HG03280 (cell line): ENCODE results near the gene RCC2.
"Not testable (repeated sequence)": the region's sequence is repeated elsewhere in the genome, so short reads cannot be mapped to it uniquely, and the experiment has no call there.

Experiments
- ATAC-seq: cut with Tn5 transposase; IDR thresholded peaks from one replicate; pipeline ENCODE4 v1.9.1; 2021; ENCODE audit warnings: mild to moderate bottlenecking, moderate library complexity; ENCODE audit not compliant: unreplicated experiment

RCC2 gene

DNA sequence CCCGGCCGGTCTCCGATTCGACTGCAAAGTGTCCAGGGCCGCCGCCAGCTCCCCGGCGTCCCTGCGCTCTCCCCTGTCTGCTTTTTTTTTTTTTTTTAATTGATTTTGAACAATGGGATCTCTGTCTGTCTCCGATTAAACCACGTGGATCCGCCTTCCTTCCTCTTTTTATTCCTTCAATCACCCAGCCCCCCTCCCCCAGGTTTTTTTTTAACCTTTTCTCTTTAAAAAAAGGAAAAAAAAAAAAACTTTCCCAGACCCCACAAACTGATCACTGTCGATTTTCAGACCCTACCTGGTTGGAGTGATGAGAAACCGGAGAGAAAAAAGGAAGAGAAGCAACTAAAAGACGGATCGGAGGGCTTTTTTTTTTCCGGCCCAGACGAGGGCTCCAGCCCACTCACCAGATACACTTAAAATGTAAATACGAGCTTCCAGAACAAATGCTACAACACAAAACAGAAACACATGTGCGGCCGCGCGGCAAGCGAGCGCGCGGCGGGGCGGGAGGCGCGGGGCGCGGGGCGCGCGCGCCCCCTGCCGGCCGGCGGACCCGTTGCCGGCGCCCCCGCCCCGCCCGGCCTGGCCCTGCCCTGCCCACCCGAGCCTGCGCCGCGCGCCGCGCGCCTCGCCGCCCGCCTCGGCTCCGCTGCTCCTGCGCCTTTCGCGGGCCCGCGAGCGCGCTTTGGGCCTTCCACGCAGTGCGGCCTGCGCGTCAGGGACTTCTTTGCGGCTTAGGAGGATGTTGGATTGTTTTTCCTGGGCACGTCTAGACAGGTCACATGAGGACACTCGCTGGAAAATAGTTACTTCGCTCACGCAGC, at the start of gene RCC2:
RCC2 (minus strand) TSS at position 428 of the 824 bp plus-strand sequence. CDS start 1,163 bp downstream, outside the sequence.
- peak; percentile 48 for ATAC-seq

DNA sequence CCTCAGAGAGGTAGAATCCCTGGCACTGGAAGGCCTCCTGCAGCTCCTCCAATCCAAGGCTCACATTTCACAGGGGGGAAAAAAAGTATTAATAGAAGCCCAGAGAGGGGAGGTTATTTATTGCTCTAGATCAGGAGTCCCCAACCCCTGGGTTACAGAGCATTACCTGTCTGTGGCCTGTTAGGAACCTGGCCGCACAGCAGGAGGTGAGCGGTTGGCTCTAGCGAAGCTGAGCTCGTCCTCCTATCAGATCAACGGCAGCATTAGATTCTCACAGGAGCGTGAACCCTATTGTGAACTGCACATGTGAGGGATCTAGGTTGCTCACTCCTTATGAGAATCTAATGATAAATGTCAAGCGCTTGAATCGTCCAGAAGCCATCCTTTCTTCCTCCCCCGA, 46.8 kb upstream of the RCC2 start:
- ATAC-seq: no peak

DNA sequence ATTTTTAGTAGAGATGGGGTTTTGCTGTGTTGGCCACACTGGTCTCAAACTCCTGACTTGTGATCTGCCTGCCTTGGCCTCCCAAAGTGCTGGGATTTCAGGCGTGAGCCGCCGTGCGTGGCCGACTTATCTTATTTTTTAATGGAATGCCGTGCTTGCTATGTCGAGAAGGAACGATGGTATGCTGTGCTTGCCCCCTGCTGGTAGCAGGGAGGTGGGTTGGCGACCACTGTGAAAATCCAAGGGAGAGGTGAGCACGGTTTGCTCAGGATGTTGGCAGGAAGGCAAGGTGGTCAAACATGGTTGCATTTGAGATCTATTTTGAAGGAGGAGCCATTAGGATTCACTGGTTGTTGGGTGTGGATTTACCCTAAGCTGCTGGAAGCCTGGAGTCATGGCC, 45.8 kb upstream of the RCC2 start:
- ATAC-seq: no peak

DNA sequence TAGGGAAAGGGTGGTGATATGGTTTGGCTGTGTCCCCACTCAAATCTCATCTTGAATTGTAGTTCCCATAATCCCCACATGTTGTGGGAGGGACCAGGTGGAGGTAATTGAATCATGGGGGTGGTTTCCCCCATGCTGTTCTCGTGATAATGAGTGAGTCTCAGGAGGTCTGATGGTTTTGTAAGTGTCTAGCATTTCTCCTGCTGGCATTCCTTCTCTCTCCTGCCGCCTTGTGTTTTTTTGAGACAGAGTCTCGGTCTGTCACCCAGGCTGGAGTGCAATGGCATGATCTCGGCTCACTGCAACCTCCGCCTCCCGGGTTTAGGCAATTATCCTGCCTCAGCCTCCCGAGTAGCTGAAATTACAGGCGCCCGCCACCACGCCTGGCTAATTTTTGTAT, 42.5 kb upstream of the RCC2 start:
- ATAC-seq: not testable (repeated sequence)

DNA sequence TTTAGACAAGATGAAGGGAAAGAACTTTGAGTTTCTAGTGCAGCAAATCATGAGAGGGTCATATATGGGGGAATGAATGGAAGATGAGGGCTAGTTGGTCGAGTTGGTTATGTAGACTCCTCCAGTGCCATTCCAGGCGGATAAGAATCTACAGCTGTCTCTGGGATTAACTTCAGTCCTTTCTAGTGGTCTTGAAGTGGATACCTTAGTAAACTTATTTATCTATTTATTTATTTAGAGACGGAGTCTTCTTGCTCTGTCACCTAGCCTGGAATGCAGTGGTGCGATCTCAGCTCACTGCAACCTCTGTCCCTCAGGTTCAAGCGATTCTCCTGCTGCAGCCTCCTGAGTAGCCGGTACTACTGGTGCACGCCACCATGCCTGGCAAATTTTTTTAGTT, 41.4 kb upstream of the RCC2 start:
- ATAC-seq: no peak

DNA sequence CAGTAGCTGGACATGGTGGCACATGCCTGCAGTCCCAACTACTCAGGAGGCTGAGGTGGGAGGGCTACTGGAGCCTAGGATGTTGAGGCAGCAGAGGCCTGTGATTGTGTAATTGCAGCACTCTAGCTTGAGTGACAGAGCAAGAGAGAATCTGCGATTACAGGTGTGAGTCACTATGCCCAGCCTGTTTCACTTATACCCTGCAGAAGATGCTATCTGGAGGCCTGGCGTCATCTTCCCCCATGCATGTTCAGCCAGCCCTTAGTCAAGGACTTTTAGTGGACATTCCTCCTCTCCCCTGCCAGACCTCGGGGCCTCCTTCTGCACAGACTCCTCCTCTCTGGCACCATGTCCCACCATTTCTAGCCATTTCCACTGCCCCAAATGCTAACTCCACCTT, 36.3 kb upstream of the RCC2 start:
- ATAC-seq: no peak

DNA sequence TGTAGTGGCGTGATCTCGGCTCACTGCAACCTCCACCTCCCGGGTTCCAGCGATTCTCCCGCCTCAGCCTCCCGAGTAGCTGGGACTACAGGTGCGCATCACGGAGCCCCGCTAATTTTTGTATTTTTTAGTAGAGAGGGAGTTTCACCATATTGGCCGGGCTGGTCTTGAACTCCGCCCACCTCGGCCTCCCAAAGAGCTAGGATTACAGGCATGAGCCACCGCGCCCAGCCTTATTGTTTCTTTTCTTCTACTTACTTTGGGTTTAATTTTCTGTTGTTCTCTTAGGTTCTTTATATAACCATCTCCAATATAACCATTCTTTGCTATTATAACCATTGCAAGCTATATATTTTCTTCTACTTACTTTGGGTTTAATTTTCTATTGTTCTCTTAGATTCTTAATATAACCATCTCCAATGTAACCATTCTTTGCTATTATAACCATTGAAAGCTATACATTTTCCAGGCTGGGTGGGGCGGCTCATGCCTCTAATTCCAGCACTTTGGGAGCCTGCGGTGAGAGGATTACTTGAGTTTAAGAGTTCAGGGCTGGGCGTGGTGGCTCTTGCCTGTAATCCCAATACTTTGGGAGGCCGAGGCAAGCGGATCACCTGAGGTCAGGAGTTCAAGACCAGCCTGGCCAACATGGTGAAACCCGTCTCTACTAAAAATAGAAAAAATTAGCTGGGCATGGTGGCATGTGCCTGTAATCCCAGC, 35.5 kb upstream of the RCC2 start:
- ATAC-seq: not testable (repeated sequence)

DNA sequence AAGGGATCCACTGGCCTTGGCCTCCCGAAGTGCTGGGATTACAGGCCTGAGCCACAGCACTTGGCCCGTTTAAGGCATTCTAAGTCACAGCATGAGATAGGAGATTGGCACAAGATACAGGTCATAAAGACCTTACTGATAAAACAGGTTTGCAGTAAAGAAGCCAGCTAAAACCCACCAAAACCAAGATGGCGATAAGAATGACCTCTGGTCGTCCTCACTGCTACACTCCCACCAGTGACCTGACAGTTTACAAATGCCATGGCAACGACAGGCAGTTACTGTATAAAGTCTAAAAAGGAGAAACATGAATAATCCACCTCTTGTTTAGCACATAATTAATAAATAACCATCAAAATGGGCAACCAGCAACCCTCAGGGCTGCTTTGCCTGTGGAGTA, 33.3 kb upstream of the RCC2 start:
- ATAC-seq: no peak

DNA sequence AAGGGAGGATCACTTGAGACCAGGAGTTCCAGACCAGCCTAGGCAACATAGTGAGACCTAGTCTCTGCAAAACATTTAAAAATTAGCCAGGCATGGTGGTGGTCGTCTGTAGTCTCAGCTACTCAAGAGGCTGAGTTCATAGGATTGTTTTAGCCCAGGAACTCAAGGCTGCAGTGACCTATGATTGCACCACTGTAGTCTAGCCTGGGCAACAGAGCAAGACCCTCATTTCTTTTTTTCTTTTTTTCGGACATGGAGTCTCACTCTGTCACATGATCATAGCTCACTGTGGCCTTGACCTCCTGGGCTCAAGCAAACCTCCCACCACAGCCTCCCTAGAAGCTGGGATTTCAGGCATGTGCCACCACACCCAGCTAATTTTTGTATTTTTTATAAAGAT, 31.9 kb upstream of the RCC2 start:
- ATAC-seq: no peak

DNA sequence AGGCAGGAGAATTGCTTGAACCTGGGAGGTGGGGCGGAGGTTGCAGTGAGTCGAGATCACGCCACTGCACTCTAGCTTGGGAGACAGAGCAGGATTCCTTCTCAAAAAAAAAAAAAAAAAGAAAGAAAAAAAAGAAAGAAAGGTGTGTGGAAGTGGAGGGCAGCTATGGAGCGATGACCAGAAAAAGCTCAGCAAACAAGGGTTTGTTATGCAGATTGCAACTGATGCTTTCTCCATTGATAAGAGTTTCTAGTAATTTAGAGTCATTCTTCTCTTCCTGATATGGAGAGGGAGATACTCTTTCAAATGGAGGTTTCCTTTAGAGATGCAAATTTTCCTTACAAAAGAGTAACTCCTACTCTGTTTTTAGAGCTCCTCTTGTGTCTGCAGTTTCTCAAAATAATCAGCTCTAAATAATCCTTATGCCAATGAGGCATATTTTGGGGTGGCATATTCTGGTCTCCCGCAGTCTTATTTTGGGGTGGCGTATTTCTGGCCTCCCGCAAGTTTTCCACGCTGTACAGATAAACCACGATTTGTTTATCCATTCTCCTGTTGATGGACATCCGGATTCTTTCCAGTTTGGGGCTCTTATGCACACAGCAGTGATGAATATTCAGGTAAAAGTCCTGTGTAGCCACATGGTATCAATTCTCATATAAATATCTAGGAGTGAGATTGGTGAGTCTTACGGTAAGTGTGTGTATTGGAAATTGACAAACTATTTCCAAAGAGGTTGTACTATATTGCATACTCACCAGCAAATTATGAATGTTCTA, 30.7 kb upstream of the RCC2 start:
- ATAC-seq: no peak

DNA sequence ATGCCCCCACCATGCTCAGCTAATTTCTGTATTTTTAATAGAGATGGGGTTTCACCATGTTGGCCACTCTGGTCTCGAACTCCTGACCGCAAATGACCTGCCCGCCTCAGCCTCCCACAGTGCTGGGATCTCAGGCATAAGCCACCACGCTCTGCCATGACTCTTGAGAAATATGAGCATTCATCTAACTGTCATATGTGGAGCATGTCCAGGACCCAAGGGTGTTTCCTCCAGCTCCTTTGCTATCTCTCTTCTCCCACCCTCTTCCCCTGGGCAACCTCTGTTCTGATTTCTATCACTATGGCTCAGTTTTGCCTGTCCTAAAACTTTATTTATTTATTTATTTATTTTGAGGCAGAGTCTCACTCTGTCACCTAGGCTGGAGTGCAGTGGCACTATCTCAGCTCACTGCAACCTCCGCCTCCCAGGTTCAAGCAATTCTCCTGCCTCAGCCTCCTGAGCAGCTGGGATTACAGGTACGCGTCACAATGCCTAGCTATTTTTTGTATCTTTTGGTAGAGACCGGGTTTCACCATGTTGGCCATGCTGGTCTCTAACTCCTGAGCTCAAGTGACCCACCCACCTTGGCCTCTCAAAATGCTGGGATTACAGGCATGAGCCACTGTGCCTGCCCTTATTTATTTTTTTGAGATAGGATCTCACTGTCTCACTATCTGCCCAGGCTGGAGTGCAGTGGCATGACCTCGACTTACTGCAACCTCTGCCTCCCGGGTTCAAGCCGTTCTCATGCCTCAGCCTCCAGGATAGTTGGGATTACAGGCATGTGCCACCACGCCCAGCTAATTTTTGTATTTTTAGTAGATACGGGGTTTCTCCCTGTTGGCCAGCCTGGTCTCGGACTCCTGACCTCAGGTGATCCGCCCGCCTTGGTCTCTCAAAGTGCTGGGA, 29.1 kb upstream of the RCC2 start:
- not testable (repeated sequence) for ATAC-seq

DNA sequence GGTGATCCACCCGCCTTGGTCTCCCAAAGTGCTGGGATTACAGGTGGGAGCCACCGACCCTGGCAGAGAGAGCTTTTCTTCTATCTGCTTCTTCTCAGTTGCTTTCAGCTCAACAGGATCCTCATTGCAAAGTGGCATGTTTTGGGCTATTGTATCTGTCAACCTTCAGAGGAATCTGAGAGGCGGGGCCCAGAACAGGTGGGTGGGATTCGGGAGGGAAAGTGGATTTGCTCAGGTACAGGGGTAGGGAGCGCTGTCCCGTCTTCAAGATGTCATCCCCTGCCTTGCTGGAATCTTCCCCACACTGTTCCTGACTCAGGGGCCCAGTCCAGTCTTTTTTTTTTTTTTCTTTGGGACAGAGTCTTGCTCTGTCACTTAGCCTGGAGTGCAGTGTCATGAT, 26.9 kb upstream of the RCC2 start:
- no peak for ATAC-seq

DNA sequence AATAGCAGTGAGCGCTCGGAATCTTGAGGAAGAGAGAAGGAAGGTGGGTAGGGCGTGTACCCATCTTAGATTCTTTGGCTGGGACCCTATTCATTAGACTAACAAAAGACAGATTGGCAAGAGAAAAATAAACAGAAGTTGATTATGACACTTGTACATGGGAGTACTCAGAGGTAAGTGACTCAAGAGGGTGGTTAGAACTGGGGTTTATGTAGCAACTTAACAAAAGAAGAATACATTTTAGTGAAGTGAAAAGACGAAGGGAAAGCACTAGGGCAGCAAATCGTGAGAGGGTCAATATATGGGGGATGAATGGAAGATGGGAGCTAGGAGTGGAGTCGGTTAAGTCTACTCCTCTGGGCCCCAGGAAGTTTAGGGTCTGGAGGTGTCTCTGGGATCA, 25.8 kb upstream of the RCC2 start:
- ATAC-seq: no peak

DNA sequence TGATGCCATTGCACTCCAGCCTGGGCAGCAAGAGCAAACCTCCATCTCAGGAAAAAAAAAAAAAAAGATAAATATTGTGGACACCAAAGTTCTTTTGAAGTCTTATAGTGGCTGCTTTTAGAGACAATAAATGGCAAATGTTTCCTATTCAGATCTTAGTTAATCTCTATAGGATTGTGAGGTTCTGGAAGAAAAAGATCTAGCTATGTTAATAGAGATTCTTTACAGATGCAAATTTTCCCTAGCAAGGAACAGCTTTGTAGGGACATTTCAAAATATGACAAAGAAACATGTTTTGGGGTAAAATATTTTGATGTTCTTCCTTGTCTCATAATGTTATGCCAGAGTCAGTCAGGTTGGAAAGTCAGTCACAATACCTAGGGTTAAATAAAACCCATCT, 24.5 kb upstream of the RCC2 start:
- ATAC-seq: no peak

DNA sequence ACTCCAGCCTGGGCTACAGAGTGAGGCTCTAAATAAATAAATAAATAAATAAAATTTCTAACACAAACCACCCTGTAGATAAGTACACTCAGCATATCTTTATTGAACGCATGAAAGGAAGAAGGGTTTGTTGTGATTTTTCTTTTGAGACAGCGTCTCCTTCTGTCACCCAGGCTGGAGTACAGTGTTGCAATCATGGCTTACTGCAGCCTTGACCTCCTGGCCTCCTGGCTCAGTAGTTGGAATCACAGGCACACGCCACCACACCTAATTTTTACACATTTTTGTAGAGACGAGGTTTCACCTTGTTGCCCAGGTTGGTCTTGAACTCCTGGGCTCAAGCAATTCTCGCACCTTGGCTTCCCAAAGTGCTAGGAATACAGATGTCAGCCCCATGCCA, 23.2 kb upstream of the RCC2 start:
- no peak for ATAC-seq

DNA sequence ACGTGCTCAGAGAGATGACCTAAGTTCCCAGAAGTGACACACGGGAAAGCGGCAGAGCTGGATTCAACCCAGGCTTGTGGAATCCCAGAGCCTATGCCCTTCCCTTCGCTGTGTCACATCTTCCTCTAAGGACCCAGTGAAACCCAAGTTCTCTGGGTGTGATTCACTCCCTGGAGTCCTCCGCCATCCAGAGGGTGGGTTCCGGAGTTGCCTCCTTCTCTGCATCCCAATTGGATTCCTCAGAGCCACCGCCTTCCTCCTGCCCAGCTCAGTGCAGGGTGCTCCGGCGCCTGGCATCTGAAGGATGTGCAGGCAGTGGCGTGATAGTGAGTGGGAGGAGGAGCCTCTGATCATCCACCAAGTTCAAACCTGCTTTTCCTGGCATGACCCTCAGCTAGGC, 20.7 kb upstream of the RCC2 start:
- no peak for ATAC-seq

DNA sequence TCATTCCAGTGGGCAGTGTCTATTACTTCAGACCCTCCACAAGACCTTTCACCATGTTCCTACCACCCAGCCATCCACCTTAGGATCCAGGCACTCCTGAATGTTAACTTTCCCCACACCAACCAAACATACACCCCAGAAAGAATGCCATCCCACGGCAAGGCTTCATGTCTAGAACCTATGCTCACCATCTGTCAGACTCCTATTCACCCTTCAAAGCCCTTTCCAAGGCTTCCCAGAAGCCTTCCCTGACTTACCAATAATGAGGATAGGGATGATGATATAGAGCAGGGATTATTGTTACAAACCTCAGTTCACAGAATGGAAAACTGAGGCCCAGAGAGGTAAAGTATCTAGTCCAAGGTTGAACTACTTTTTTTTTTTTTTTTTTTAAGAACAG, 19.3 kb upstream of the RCC2 start:
- ATAC-seq: no peak

DNA sequence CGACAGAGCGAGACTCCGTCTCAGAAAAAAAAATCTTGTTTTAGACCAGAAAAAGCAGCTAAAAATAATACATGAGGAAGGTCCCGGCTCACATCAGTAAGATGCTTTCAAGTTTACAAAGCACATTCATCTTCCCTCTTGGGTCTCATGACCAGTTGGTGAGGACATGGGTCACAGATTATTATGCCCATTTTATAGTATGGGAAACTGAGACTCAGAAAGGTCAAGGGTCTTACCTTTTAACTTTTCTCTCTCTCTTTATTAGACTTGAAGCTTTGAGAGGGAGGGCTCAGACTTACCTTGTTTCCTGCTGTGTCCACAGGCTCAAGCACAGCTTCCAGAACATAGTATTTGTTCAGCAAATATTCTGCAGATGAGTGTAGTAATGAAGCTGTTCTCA, 13.2 kb upstream of the RCC2 start:
- no peak for ATAC-seq

DNA sequence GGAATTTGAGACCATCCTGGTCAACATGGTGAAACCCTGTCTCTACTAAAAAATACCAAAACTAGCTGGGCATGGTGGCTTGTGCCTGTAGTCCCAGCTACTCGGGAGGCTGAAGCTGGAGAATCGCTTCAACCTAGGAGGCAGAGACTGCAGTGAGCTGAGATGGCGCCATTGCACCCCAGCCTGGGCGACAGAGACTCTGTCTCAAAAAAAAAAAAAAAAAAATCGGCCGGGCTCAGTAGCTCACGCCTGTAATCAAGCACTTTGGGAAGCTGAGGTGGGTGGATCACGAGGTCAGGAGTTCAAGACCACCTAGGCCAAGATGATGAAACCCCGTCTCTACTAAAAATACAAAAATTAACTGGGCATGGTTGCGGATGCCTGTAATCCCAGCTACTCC, 12.7 kb upstream of the RCC2 start:
- ATAC-seq: not testable (repeated sequence)

DNA sequence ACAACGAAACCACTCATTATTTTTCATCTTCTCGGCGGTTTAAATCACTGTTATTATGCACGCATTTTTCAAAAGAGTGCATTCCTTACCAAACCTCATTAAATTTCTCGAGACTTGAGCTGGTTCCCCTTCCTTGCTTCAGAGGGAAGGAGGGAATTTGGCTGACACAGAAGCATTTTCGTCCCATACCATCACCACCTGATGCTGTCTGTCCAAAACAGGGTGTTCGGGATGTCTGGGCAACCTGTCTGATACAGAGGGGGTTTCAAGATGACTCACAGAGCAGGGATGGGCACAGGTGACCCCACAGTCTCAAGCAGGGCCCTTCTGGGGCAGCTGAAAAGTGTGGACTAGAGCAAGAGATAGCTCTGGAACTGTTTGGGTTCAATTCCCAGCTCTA, 12.3 kb upstream of the RCC2 start:
- ATAC-seq: no peak
